GM21825 (cell line): ENCODE results near the gene GATD1.
"Not testable (repeated sequence)": the region's sequence is repeated elsewhere in the genome, so short reads cannot be mapped to it uniquely, and the experiment has no call there.

Experiments used
- ATAC-seq: cut with Tn5 transposase; IDR thresholded peaks from one replicate; pipeline ENCODE4 v1.9.1; 2021; ENCODE audit warnings: mild to moderate bottlenecking, moderate library complexity; ENCODE audit not compliant: unreplicated experiment

The GATD1 gene

DNA sequence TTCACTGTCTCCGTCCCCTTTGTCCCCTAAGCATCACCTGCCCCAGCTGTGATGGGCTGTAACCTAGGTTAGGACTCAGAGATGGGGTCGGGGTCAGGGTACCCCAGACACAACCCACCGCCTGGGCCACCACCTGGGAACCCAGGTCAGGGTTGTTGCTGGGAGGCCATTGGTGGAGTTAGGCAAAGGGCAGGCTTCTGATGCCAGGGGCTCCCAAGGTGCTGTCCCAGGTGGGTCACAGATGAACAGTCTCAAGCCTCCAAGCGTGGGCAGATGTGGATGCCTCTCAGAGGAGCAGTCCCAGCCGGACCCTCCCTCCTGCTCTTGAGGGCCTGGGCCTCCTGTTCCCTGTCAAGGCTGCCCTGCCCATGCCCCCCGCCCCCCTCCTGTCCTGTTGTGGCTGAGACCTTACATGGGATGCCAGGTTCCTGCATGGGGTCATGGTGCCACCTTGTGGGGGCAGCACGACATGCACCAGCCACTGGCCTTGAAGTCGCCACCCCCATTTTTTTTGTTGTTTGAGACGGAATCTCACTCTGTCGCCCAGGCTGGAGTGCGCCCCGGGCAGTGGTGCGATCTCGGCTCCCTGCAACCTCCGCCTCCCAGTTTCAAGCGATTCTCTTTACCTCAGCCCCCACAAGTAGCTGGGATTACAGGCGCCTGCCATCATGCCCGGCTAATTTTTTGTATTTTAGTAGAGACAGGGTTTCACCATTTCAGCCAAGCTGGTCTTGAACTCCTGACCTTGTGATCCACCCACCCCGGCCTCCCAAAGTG, 12.1 kb downstream of the GATD1 start:
- ATAC-seq = no peak

GRCh38 chr11:764322-765024, 12.8 kb downstream of the GATD1 start:
- ATAC-seq = no peak

- ATAC-seq = no peak
These were observed 13.6 kb downstream of the GATD1 start for GRCh38 chr11:763549-764321.

GRCh38 chr11:763073-763463, 14.2 kb downstream of the GATD1 start:
- ATAC-seq = no peak

GRCh38 chr11:762421-763072, 14.7 kb downstream of the GATD1 start:
- ATAC-seq = no peak

DNA sequence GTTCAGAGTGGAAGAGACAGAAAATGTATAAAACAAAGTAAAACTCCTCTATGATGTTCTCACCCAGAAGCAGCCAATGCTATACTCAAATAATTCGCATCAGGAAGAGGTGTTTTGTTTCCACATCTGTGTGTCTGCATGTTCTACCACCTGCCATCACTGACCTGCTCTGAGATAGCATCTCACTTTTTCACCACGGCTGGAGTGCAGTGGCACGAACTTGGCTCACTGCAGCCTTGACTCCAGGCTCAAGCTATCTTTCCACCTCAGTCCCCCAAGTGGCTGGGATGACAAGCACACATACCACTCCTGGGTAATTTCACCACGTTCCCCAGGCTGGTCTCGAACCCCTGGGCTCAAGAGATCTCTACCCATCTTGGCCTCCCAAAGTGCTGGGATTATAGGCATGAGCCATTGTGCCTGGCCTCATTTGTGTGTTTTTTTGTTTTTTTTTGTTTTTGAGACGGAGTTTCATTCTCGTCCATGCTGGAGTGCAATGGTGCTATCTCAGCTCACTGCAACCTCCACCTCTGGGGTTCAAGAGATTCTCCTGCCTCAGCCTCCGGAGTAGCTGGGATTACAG, 15.7 kb downstream of the GATD1 start:
- no peak for ATAC-seq

DNA sequence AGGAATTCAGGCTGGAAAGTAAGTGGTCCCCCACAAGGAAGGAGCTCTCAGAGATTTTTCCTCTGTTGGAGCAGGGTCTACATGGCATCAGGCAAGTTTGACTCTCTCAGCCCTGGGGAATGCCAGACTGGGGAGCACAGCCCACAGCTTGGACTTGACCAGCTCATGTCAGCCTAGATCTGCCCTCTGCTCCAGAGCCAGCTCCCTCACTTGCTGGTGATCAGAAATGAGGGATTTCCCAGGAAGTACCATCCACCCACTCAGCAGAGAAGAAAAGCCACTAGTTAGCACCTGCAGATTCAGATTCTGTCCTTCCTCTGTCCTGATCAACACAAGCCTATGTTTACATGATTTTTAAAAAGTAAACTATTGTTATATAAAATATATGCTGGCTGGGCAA, 17.1 kb downstream of the GATD1 start:
- no peak for ATAC-seq

DNA sequence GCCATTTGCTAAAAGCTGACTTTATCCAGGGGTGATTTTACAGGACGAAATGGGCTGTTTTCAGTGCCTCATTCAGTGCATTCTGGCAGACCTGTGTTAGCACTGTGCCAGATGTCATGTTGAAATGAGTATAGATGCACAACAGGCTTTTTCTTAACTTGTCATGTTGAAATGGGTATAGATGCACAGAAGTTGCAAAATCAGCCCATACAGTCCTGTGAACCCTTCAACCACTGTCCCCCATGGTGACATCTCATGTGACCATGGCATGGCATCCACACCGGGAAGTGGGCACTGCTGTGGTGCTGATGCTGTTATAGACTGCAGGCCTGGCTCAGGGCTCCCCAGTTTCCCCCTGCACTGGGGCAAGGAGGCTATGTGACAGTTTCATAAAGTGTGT, 27.6 kb downstream of the GATD1 start:
- no peak for ATAC-seq

DNA sequence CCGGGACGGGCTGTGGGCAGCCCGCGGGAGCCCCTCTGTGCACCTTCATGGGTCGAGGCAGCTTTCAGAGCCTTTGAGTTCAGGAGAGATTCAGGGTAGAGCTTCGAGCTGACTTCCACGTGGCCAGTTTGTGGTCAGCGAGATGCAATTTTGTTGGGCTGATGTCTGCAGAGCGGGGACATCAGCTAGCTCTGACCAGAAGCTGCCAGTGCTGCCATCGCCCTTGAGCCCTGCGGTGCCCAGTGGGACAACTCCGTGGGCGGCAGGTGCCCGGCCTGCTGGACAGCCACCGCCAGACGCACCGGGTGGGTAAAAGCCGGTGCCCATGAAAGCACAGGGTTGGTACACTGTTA, 29.3 kb downstream of the GATD1 start:
- peak; percentile 5 for ATAC-seq

GRCh38 chr11:747158-748006, 29.9 kb downstream of the GATD1 start, which contains the start of gene TALDO1:
Gene TALDO1 (plus strand): TSS chr11:747464. CDS start chr11:747482, 18 bp downstream.
- peak; percentile 83 for ATAC-seq

- ATAC-seq = peak; percentile 17
These were observed 30.8 kb downstream of the GATD1 start for GRCh38 chr11:746289-747157.

DNA sequence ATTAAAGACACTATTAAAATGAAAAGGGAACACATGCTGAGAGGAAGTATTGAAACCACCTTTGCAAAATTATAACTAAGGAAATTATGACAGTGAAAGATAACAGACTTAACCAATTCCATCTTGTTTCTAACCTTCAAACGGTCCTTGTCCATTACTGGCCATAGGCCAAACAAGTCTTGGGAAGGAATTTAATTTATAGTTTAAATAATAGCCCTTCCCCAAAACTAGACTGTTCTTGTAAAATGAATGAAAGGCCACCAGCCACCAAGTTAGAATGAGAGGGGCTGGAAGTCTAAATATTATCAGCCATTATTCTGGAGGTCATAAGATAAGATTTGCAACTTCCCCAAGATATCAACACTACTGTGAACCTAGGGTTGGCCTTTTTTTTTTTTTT, 31.9 kb downstream of the GATD1 start:
- ATAC-seq = no peak

DNA sequence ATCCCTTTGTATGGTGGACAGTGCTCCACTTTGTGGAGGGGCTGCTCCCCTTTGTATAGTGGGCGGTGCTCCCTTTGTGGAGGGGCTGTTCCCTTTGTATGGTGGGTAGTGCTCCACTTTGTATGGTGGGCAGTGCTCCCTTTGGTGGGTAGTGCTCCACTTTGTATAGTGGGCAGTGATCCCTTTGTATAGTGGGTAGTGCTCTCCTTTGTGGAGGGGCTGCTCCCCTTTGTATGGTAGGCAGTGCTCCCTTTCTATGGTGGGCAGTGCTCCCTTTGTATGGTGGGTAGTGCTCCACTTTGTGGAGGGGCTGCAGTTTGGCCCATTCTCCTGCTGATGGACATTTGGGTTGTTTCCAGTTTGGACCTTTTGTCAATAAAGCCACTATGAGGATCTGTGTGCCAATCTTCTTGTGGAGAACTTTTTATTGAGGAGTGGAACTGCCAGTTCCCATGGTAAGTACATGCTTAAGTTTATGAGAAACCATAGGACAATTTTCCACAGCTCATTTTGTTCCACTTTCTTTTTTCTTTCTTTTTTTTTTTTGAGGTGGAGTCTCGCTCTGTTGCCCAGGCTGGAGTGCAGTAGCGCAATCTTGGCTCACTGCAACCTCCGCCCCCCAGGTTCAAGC, 34.6 kb downstream of the GATD1 start:
- no peak for ATAC-seq

DNA sequence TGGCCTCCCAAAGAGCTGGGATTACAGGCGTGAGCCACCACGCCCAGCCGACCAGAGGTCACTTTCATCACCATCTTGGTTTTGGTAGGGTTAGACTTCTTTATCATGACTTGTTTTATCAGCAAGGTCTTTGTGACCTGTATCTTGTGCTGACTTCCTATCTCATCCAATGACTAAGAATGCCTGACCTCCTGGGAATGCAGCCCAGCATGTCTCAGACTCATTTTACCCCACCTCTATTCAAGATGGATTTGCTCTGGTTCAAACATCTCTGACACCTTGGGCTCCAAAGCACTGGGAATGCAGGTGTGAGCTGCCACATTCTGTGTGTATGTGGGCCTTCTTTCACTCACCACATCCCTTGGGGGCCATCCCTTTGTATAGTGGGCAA, 35.1 kb downstream of the GATD1 start:
- ATAC-seq = no peak

- not testable (repeated sequence) for ATAC-seq
These were observed 39.4 kb downstream of the GATD1 start for GRCh38 chr11:737899-738298.

GRCh38 chr11:737366-737765, 39.9 kb downstream of the GATD1 start:
- ATAC-seq = no peak

GRCh38 chr11:734541-734940, 42.7 kb downstream of the GATD1 start:
- not testable (repeated sequence) for ATAC-seq

GRCh38 chr11:733072-733471, 44.2 kb downstream of the GATD1 start:
- no peak for ATAC-seq
